NT2/D1 (cell line): ENCODE results near the gene MMD.

Experiments used
- YY1 ChIP-seq: IDR thresholded peaks from 2 replicates; pipeline ENCODE4 v1.6.1; 2011; ENCODE audit not compliant: insufficient read length, insufficient read depth
- ZNF274 ChIP-seq: IDR thresholded peaks from 2 replicates; pipeline ENCODE4 v1.6.1; 2011; ENCODE audit warnings: mild to moderate bottlenecking, low read depth, low read length

GRCh38 chr17:55343900-55344513, 77.6 kb downstream of the MMD start:
- TF ChIP-seq ZNF274 (no peak), YY1 (no peak)
